Stomach (tissue), 4 donors: Measurements from ENCODE around the gene TMEM43.

ENCODE experiments used
- CTCF ChIP-seq, 7 experiments: fragments of 450-650 bp in 4 of 7; fragments of 200-600 bp in 3 of 7; sonication (generic) in 3 of 7; IDR thresholded peaks; one replicate each; pipeline ENCODE4 v1.5.1; 2016 to 2019; ENCODE audit warnings: antibody characterized with exemption in 7 of 7, control low read depth in 2 of 7, mild to moderate bottlenecking in 1 of 7
- EP300 ChIP-seq: sonication (generic); formaldehyde crosslinking; IDR thresholded peaks from one replicate; pipeline ENCODE4 v1.6.1; 2017; ENCODE audit warnings: antibody characterized with exemption
- POLR2A ChIP-seq, 4 donors: fragments of 450-650 bp; IDR thresholded peaks; one replicate each; pipeline ENCODE4 v1.6.1; 2016; ENCODE audit warnings: antibody characterized with exemption in 4 of 4, control low read depth in 2 of 4, mild to moderate bottlenecking in 1 of 4, moderate library complexity in 1 of 4
- POLR2AphosphoS5 ChIP-seq, 3 donors: sonication (generic); formaldehyde crosslinking; IDR thresholded peaks; one replicate each; pipeline ENCODE4 v1.6.1; 2016; ENCODE audit warnings: antibody characterized with exemption in 3 of 3

- TF ChIP-seq CTCF (IDR thresholded peaks at IDR 0.05) (no peak), POLR2A (IDR thresholded peaks at IDR 0.05) (no peak), EP300 (no peak), POLR2AphosphoS5 (IDR thresholded peaks at IDR 0.05) (no peak)
These were observed 4.5 kb upstream of the TMEM43 start for GRCh38 chr3:14120111-14120920.
